ENCODE measurements around the gene TTI1.

The TTI1 gene

GRCh38 chr20:38008233-38008944 is 24.9 kb downstream of the TTI1 start:
- DNase-seq = no peak

GRCh38 chr20:38007526-38007925 is 25.7 kb downstream of the TTI1 start:
- DNase-seq = no peak

GRCh38 chr20:38005903-38006302 is 27.4 kb downstream of the TTI1 start:
- DNase-seq = no peak

GRCh38 chr20:38004416-38004815 is 28.8 kb downstream of the TTI1 start:
- no peak for DNase-seq

GRCh38 chr20:38002422-38002821 is 30.8 kb downstream of the TTI1 start:
- DNase-seq = no peak

- peak; percentile 22 for DNase-seq
Measured at GRCh38 chr20:38001981-38002380, 31.3 kb downstream of the TTI1 start.

GRCh38 chr20:38001173-38001875 is 31.9 kb downstream of the TTI1 start:
- peak; percentile 28 for DNase-seq

- DNase-seq = no peak
Measured at GRCh38 chr20:38000293-38000692, 33.0 kb downstream of the TTI1 start.

GRCh38 chr20:37999526-38000263 is 33.6 kb downstream of the TTI1 start:
- no peak for DNase-seq

- no peak for DNase-seq
Measured at GRCh38 chr20:37997516-37997915, 35.7 kb downstream of the TTI1 start.

GRCh38 chr20:37995856-37996605 is 37.2 kb downstream of the TTI1 start:
- DNase-seq = no peak

GRCh38 chr20:37994512-37994911 is 38.7 kb downstream of the TTI1 start:
- no peak for DNase-seq

- peak; percentile 30 for DNase-seq
Measured at GRCh38 chr20:37992802-37993409, 40.4 kb downstream of the TTI1 start.

- no peak for DNase-seq
Measured at GRCh38 chr20:37991908-37992307, 41.3 kb downstream of the TTI1 start.

GRCh38 chr20:37991157-37991866 is 41.9 kb downstream of the TTI1 start:
- DNase-seq = no peak

GRCh38 chr20:37990571-37991151 is 42.6 kb downstream of the TTI1 start:
- peak; percentile 78 for DNase-seq

- DNase-seq = no peak
Measured at GRCh38 chr20:37989601-37990295, 43.5 kb downstream of the TTI1 start.

- no peak for DNase-seq
Measured at GRCh38 chr20:37988306-37988954, 44.8 kb downstream of the TTI1 start.

GRCh38 chr20:37987602-37988290 is 45.5 kb downstream of the TTI1 start:
- no peak for DNase-seq

All from activated CD4-positive, alpha-beta T cell treated with anti-CD3 and anti-CD28 coated beads for 48 hours (primary cell).